Thoracic aorta (tissue), 2 donors: ENCODE measurements around the gene ARG1. TPM values are rescaled to one million over a fixed set of nuclear protein-coding genes. Genes with fewer than 3 reads are reported as not detected.

Experiments
- ATAC-seq: fragments of 150-250 bp; one replicate; pipeline ENCODE4 v1.8.0; 2017; ENCODE audit warnings: low read depth; ENCODE audit not compliant: insufficient number of reproducible peaks, low FRiP score
- DNase-seq: peaks from one replicate; pipeline ENCODE4 v3.0.0-alpha.2; 2020; ENCODE audit warnings: low spot score
- H3K27ac ChIP-seq, 2 donors: fragments of 200-600 bp; sonication (generic); 1 replicate in 1 of 2; 2 replicates in 1 of 2; pipeline ENCODE4 v1.5.1; 2016; ENCODE audit warnings: mild to moderate bottlenecking in 2 of 2, moderate library complexity in 2 of 2
- H3K27me3 ChIP-seq: fragments of 200-600 bp; sonication (generic); replicated peaks from 2 replicates; pipeline ENCODE4 v1.6.0; 2016; ENCODE audit warnings: mild to moderate bottlenecking; ENCODE audit not compliant: insufficient read depth
- H3K36me3 ChIP-seq: fragments of 200-600 bp; sonication (generic); one replicate; pipeline ENCODE4 v1.5.1; 2016
- H3K4me1 ChIP-seq, 2 donors: fragments of 200-600 bp; sonication (generic); 1 replicate in 1 of 2; 2 replicates in 1 of 2; pipeline versions ENCODE4 v1.5.1 to v1.6.0; 2016; ENCODE audit warnings: low read depth in 2 of 2, mild to moderate bottlenecking in 1 of 2; ENCODE audit not compliant: control insufficient read depth in 1 of 2
- H3K4me3 ChIP-seq: fragments of 200-600 bp; sonication (generic); 2 replicates; pipeline ENCODE4 v1.5.1; 2016; ENCODE audit warnings: mild to moderate bottlenecking
- H3K9me3 ChIP-seq: fragments of 200-600 bp; sonication (generic); 2 replicates; pipeline ENCODE4 v1.5.1; 2016
- CTCF ChIP-seq: fragments of 200-600 bp; sonication (generic); IDR thresholded peaks from one replicate; pipeline ENCODE4 v1.5.1; 2019; ENCODE audit warnings: antibody characterized with exemption
- total RNA-seq, 2 donors: library from RNA; depleted of rRNA; stranded (reverse); fragments of >200 nt; gene quantifications; one replicate each; pipeline versions ENCODE4 v1.1.0 to v1.2.3, GENCODE V29; 2016

The ARG1 gene
- total RNA-seq, 2 donors from 2014 or later = 1.1 TPM; not detected in 1

- Histone ChIP-seq H3K36me3 (no peaks in the 10 kb centered on the region), H3K27me3 (no peaks in the 10 kb centered on the region), H3K4me1 (no peaks in the 10 kb centered on the region), H3K9me3 (no peaks in the 10 kb centered on the region), H3K4me3 (no peak overlapping the region), H3K27ac (no peak overlapping the region)
- no peak for DNase-seq
- ATAC-seq = no peak
- no peak for TF ChIP-seq CTCF
Measured at GRCh38 chr6:131545317-131545716, 27.7 kb upstream of the ARG1 start.

- Histone ChIP-seq H3K27ac (no peak overlapping the region), H3K4me3 (no peak overlapping the region), H3K27me3 (no peaks in the 10 kb centered on the region), H3K9me3 (no peaks in the 10 kb centered on the region), H3K4me1 (no peaks in the 10 kb centered on the region), H3K36me3 (no peaks in the 10 kb centered on the region)
- no peak for DNase-seq
- no peak for TF ChIP-seq CTCF
- ATAC-seq = no peak
Measured at GRCh38 chr6:131547488-131547887, 25.5 kb upstream of the ARG1 start.

- no peak for TF ChIP-seq CTCF
- ATAC-seq = no peak
- Histone ChIP-seq H3K9me3 (no peaks in the 10 kb centered on the region), H3K27me3 (no peaks in the 10 kb centered on the region), H3K4me1 (no peaks in the 10 kb centered on the region), H3K36me3 (no peaks in the 10 kb centered on the region), H3K27ac (no peak overlapping the region), H3K4me3 (no peak overlapping the region)
- DNase-seq = no peak
Measured at GRCh38 chr6:131548441-131548840, 24.6 kb upstream of the ARG1 start.

GRCh38 chr6:131549811-131550210 is 23.2 kb upstream of the ARG1 start:
- ATAC-seq = no peak
- no peak for TF ChIP-seq CTCF
- H3K27ac ChIP-seq = no peak overlapping the region

GRCh38 chr6:131551902-131552301 is 21.1 kb upstream of the ARG1 start:
- no peaks in the 10 kb centered on the region for H3K27me3 ChIP-seq

More at GRCh38 chr6:131549811-131550210, 23.2 kb upstream of the ARG1 start:
- Histone ChIP-seq H3K36me3 (no peaks in the 10 kb centered on the region), H3K4me1 (no peaks in the 10 kb centered on the region), H3K4me3 (no peak overlapping the region), H3K9me3 (no peaks in the 10 kb centered on the region), H3K27me3 (no peaks in the 10 kb centered on the region)
- no peak for DNase-seq

More at GRCh38 chr6:131551902-131552301, 21.1 kb upstream of the ARG1 start:
- no peaks in the 10 kb centered on the region for H3K4me1 ChIP-seq
- H3K4me3 ChIP-seq = no peak overlapping the region
- no peaks in the 10 kb centered on the region for H3K9me3 ChIP-seq
- DNase-seq (no peak), ATAC-seq (no peak)
- H3K27ac ChIP-seq = no peak overlapping the region
- no peak for TF ChIP-seq CTCF
- no peaks in the 10 kb centered on the region for H3K36me3 ChIP-seq
